Erythroblast (primary cell): Measurements from ENCODE around the gene PRKG1.

Experiments used
- DNase-seq, 2 experiments: peaks; one replicate each; lab custom pipeline; 2025; lab: John Stamatoyannopoulos, UW
- GATA1 ChIP-seq: IDR thresholded peaks from 2 replicates; pipeline ENCODE4 v1.6.1; 2011; ENCODE audit warnings: low read depth, mild to moderate bottlenecking, control low read depth, low read length, moderate library complexity
- POLR2A ChIP-seq: IDR thresholded peaks from 2 replicates; pipeline ENCODE4 v1.6.1; 2011; ENCODE audit warnings: mild to moderate bottlenecking, low read length

PRKG1 gene

DNA sequence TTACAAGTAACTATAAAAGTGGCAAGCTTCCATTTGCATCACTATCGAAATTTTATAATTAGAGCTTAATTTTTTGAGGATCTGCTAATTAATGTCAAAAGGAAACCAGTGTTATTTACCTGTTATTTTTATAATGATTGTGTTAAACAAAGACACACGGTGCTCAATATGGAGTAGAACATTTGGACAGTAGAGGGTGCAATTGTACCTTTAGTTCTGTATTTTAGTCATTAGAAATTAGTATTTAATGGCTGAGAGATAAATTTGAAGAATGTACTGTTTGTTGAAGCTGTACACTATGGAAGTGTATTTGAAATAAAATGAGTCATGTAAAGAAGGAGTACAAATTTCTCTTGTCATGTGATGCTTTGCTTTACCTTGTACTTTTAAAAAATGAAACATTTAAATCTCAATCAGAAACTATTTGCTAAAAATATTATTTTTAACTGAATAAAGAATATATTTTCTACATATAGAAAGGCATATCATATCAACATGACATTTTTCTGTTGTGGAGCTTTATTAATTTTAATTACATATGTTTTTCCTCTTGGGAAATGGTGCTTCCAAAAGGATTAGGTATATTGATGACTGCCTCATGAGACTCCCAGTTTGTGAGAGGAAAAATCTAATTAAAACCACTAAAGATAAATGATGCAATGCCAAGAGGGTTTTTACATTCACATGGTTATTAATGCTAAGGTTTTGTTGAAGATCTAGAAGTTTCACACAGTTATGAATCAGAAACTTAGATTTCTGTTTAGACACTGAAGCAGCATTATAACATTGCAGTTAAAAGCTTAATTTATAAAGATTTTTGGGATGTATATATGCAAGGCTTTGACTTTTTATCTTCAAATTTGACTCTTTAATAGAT is 10.4 kb upstream of the PRKG1 start:
- DNase-seq = peak; percentile 13 to 30
- TF ChIP-seq POLR2A (no peak), GATA1 (no peak)

- DNase-seq = no peak
- TF ChIP-seq POLR2A (no peak), GATA1 (no peak)
Observed at GRCh38 chr10:51066231-51066630, 8.1 kb upstream of the PRKG1 start.

DNA sequence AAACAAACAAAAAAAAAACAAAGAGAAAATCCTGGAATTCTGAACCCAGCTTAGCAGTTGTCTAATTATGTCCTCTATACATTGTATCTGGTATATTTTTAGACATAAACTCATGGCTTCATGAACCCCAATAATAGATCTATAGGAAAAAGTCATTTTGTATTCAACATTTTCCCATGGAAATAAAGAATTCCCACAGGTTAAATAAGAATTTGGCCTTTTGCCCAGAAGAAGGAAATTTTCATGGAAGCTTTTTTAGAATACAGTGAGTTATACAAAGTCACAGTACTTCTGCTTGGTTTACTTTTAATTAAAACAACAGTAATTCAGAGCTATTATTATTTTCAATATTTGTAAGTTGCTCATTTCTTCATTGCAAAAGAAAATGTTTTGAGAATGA is 2.1 kb upstream of the PRKG1 start:
- TF ChIP-seq POLR2A = no peak
- no peak for TF ChIP-seq GATA1
- no peak for DNase-seq

- DNase-seq = no peak
- TF ChIP-seq GATA1 (no peak), POLR2A (no peak)
Observed at GRCh38 chr10:51072921-51073434, 1.3 kb upstream of the PRKG1 start.

DNA sequence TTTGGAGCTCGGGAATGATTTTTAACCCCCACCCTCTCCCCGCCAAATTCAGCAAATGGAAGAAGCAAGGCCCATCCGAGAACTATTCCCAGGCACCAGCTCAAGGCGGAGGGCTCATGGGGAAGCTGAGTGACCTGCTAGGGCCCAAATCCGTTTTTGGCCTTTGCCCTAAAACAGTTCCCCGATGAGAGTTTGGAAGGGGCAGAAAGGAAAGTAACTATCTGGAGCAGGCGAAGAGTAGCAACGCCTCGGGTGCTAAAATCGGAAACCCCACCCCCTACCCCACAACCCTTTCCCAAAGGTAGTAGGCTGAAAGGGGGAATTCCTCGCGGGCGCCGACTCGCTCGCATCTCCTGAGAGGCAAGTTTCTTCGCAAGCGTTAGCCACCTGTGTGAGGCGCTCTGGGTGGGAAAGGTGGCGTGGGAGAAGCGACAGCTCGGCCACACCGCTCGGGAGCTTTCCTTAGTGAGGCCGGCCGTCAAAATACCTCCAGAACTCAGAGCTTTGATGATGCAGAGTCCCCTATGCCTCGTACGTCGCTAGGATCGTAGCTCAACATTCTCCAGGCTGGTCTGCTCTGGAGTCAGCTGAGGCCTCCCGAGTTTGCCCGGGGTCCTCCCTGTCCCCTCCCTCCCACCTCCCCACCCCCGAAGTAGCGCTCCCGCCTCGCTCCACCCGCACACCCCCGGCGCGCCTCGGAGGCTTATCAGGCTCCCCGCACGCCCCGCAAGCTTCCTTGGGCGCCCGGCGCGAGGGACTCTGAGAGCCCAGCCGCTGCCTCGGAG is 642 bp upstream of the PRKG1 start:
- no peak for DNase-seq
- TF ChIP-seq GATA1 (no peak), POLR2A (no peak)

DNA sequence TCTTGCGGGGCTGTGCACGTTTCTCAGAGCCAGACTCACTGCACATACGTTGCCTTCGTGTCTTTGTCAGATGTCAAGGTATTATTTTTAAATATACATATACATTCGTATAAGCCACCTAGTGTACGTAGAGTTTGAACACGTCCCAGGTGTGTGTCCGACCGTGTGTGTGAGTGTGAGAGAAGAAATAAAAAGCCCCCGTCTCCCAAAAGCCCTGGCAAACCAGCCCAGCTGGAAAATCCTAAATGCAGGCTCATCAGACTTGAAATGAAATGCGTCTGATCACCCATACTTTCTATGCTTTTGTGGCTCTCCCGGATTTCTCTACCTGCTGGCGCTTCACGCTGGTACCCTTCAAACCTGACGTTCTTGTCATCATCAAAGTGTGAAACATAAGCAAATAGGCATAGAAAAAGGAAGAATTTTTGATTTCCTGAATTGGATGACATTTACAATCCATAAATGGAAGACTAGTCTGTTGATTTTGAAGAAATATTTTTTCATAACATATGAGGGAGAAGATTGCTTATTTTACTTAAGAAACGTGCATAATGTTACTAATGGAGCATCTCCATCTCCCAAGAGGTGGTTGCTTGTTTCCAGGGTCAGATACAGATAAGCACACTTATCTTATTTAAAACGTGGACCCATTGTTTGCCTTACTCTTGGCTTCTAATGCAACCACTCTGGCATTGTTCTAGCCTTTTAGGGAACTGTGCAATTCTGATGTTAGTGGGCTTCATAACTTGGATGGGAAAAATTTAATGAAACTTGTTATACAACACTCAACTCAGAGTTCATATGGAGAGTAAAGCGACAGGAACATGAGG is 971 bp downstream of the PRKG1 start:
- DNase-seq = no peak
- no peak for TF ChIP-seq POLR2A
- TF ChIP-seq GATA1 = no peak

DNA sequence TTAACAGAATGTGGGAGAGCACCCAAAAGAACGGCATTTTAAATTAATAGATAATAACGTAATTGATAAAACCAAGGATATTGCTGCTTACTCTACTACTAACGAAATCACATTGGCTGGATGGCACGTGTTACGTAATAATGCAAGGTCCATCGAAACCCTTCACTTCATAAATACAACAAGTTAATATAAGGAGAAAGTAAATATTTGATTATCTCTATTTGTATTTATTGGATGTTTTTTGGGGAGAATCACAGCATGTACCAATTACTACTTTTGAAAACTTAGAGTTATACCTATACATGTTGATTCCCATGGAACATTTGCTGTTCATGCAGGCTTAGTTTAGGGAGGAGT is 1.6 kb downstream of the PRKG1 start:
- TF ChIP-seq POLR2A = no peak
- no peak for TF ChIP-seq GATA1
- DNase-seq = no peak

DNA sequence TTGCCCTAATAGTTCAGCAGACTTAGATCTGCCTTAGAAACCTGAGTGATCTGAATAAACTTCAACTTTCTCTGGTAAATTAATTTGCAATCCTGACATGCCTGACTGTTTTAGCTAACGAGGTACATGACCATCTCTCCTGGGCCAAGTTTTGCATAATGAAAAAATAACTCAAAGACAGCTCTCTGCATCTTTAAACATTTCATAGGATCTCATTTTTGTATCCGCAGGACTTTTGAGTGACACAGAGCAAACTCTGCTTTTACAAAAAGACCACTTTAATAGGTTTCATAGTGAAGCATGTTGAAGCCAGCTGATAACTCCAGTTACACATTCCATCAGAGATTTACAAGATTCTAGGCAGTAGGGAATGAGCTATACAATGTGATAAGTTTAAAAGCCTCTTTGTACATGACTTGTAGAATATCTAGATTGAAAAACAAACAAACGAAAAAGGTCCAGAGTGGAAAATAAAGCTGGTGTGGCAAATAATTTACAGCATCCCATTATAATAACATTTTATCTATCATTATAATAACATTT is 2.1 kb downstream of the PRKG1 start:
- TF ChIP-seq GATA1 (no peak), POLR2A (no peak)
- DNase-seq = no peak

GRCh38 chr10:51077074-51077473 is 2.8 kb downstream of the PRKG1 start:
- TF ChIP-seq GATA1 (no peak), POLR2A (no peak)
- no peak for DNase-seq

- no peak for DNase-seq
- TF ChIP-seq POLR2A (no peak), GATA1 (no peak)
Observed at GRCh38 chr10:51077507-51077906, 3.2 kb downstream of the PRKG1 start.

DNA sequence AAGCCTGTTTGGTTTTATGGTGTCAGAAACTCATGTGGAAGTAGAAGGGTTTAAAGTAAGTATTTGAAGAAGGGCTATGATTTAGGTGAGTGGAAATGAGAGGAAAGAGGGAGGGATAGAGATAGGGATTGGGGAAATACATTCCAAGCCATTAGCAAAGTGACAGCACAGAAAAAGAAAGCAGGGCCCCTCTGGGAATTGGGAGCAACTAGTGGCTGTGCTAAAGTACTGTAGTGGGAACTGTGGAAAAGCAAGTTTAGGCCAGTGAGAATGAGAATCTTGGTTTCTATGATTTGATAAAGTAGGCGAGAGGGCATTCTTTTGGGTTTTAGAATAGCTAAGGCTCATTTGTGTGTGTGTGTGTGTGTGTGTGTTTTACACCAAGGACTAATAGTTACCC is 5.0 kb downstream of the PRKG1 start:
- TF ChIP-seq GATA1 (no peak), POLR2A (no peak)

GRCh38 chr10:51079766-51080165 is 5.5 kb downstream of the PRKG1 start:
- DNase-seq = no peak
- no peak for TF ChIP-seq POLR2A
- no peak for TF ChIP-seq GATA1

More for the DNA sequence above, 5.0 kb downstream of the PRKG1 start:
- no peak for DNase-seq

DNA sequence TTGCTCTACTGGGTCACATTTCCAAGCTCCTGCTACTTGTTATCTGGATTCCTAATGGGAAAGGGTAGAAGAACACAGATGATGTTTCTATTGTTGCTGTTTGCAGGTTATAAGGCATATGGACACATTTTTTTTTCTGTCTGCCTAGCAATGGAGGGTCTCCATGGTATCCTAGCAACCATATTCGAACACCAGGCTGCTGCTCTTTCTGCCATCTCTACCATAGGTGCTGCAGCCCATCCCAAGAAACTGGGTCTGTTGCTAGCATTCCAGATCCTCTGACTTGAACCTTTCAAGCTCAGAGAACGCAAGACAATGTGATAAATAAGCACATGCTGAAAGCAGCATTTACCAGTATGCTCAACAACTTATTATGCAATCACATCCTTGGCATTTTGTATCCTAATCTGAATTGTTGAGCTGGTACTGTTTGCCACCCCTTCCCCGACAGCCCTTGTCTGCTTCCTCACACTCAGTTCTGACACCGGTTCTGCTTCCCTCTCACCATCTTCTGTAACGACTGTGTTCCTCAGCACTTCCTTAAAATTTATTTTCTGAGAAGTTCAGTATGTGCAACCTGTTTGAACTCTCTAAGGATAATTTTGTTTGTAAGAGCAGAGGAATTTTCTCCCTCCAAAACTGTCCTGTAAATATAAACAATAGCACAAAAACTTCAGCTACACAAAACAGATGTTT is 6.2 kb downstream of the PRKG1 start:
- TF ChIP-seq POLR2A = no peak
- TF ChIP-seq GATA1 = no peak
- DNase-seq = no peak
